SH-SY5Y (cell line): ENCODE measurements around the gene CCNY.

Experiments used
- GATA2 ChIP-seq: IDR thresholded peaks from 2 replicates; pipeline ENCODE4 v1.6.1; 2011; ENCODE audit warnings: mild to moderate bottlenecking, low read depth, low read length
- GATA3 ChIP-seq: IDR thresholded peaks from 2 replicates; pipeline ENCODE4 v1.6.1; 2011; ENCODE audit warnings: low read depth, mild to moderate bottlenecking, low read length, moderate library complexity

- TF ChIP-seq GATA2 (no peak), GATA3 (no peak)
These were observed 159.3 kb downstream of the CCNY start for GRCh38 chr10:35495521-35496119.
